OCI-M1 (cell line): Measurements from ENCODE around the gene ASCC1.

Source experiments
- DNase-seq: peaks from one replicate; lab custom pipeline; 2025; lab: John Stamatoyannopoulos, UW

ASCC1 gene

GRCh38 chr10:72097448-72098300 lies 118.4 kb downstream of the ASCC1 start:
- peak; percentile 43 for DNase-seq

DNA sequence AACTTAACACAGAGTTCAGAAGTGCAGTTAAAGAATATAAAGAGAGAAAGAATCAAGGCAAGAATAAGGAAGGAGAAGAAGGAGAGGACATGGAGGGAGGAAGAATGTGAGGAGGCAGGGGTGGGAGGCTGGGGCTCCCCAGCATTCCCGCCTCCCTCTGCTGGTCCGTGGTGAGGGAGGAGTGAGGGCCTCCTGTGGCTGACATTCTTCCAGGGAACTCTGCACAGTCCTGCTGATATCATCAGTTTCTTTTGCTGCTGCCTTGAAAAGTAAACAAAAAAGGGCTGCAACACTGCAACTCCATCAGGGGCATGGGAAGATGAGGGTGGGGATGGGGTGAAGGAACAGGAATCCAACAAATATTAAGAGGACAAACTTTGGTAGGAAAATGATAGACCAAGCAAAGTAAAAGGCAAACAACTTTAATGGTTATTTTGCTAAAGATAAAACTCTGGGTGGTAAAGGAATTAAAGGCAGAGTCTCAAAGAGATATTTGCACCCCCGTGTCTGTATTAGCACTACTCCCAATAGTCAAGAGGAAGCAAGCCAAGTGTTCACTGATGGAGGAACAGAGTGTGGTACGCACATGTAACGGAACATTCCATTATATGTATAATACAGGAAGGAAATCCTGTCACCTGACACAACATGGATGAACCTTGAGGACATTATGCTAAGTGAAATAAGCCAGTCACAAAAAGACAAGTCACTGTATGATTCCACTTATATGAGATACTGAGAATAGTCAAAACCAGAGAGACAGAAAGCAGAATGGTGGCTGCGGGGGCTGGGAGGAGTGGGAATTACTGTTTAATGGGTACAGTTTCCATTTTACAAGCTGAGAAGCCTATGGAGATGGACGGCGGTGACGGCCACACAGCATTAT lies 119.7 kb downstream of the ASCC1 start:
- no peak for DNase-seq

- DNase-seq, result no peak
These were observed 120.9 kb downstream of the ASCC1 start for GRCh38 chr10:72095195-72095594.

- no peak for DNase-seq
These were observed 121.5 kb downstream of the ASCC1 start for GRCh38 chr10:72094574-72094973.

DNA sequence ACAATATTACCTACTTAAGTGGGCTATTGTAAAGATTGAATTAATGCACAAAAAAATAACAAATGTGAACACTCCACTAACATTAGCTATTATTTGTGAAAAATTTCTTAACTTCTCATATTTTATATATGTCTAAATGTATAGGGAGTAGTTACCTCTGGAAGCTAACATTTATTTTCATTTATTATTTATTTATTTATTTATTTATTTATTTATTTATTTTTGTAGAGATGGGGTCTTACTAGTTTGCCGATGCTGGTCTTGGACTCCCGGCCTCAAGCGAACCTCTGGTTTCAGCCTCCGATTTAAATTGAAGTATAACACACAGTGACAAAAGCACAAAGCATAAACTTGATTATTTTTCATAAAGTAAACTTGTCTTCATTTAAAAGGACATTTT lies 122.6 kb downstream of the ASCC1 start:
- DNase-seq, result no peak

DNA sequence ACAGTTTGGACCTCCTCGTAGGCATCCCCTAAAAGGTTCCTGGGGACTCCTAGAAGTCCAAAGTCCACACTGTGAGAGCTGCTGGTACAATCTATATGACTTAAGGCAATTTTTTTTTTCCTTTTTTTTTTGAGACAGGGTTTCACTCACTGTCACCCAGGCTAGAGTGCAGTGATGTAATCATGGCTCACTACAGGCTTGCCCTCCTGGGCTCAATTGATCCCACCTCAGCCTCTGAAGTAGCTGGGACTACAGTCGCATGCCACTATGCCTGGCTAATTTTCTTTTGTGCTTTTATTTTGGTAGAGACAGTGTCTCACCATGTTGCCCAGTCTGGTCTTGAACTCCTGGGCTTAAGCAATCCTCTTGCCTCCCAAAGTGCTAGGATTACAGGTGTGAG lies 123.1 kb downstream of the ASCC1 start:
- no peak for DNase-seq

- DNase-seq, result no peak
These were observed 123.7 kb downstream of the ASCC1 start for GRCh38 chr10:72092171-72092924.

- DNase-seq, result no peak
These were observed 125.8 kb downstream of the ASCC1 start for GRCh38 chr10:72090326-72090725.

DNA sequence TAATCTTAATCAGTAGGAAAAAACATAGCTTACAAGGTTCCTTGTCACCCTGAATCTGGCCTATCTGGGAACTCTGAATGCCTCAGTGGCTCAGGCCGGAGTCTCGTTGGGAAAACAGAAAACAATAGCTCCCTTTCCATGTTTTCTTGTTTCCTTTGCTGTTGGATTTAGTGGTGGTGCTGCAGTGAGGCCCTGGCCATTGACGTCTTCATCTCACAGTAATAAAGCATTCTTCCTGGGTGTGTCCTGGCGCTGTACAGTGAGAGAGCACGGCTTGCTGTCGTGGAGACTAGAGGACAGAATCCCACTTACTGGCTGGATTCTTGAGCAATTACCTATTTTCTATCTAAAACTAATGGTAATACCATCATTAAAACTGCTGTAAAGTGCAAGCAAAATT lies 126.5 kb downstream of the ASCC1 start:
- no peak for DNase-seq

DNA sequence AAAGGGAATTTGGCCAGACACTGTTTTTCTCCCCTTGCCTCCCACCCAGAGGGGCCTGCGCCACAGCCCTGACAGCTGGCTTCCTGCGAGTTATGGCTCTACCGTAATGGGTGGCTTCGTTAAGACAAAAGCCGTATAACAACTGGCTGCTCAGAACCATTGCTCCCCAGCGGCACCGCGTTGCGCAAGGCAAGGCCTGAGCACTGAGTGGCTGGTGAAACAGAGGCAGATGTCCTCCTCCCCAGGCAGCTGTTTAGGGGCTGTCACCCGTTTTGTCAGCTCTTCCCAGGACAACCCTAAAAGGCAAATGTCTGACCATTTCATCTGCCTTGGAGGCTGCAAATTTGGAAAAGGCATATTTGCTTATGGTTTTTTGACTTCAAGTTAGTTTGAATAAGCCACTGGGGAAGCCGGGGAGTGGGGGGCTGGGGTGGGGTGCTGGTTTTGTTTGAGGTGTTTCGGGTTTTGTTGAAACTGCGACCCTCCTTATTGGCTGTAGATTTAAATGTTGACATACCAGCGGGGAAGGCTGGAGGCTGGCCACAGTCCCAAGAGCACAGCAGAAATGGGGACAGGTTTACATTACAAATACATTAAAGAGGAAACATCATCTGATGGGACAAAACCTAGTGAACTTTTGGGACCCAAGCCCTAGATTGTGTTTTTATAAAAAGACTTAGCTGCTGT lies 127.0 kb downstream of the ASCC1 start:
- no peak for DNase-seq

DNA sequence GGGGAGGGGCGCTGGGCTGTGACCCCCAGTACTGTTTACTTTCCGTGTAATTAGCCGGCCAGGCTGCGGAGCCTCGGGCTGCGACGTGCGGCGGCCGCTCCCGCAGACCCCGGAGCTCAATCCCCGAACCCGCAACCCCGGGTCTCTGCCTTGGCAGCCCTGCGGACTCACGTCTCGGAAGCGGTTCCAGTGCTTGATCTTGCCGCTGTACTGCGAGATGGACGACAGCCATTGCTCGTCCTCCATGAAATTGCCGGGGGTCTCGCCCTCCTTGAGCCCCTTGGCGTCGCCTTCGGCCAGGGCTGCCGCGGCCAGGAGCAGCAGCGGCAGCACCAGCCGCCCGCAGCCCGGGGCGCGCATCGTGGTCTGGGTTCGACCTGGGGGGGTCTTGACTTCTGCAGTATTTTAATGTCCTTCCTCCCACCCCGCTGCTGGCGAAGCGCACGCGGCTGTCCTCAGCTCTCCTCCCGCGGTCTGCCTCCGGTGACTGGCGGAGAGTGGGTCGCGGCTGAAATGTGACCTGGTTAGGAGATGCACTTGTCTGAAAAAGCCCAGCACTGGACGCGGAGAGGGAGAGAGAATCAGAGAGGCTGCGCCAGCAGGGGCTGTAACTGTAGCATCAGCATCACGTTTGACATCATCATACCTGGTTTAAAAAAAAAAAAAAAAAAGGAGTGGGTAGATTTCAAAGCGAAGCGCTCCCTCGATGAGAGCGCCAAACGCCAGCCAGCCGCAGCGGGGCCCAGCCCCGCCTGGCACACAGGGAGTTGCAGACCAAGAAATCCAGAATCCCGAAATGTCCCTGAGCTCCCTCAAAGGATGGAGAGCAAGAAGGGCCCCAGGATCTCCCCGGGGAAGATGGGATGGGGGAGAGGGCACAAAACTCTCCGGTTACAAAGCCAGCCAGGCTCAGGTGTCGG lies 127.8 kb downstream of the ASCC1 start, which contains the start of gene SPOCK2:
Gene SPOCK2, minus strand, starts transcription at position 583 of the 920 bp plus-strand sequence. Its CDS starts 223 bp downstream, at position 360.
- no peak for DNase-seq

- DNase-seq, result no peak
These were observed 128.6 kb downstream of the ASCC1 start for GRCh38 chr10:72087392-72087968.

GRCh38 chr10:72086466-72087391 lies 129.3 kb downstream of the ASCC1 start:
- DNase-seq, result no peak

DNA sequence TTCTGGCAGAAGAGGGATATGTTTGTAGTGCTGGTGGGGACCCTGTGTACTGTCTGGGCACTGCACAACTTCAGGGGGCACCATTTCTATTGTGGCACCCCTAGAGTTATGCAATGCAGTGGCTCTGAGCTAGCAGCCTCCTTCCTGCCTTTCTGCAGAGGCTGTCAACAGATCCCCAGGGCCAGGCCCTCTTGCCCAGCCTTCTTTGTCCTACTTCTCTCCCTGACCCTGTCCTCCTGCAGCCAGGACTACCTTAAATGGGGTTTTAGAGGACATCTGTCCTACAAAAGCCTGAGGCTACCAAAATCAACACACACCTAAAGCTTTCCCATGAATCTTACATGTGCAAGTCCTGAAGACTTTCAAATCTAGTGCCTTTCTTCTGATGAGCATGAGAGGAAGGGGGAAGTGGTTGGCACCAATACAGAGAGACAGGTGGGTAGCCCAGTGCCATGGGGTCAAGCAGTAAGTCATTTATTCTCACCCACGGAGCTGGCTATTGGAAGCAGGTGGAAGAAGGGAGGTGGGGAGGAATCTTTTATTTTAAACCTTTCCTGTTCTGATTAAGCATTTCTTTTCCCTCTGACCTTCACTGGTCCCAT lies 130.1 kb downstream of the ASCC1 start:
- DNase-seq, result no peak

GRCh38 chr10:72085166-72085565 lies 130.9 kb downstream of the ASCC1 start:
- DNase-seq, result no peak

- DNase-seq, result no peak
These were observed 132.2 kb downstream of the ASCC1 start for GRCh38 chr10:72083790-72084459.

- no peak for DNase-seq
These were observed 133.0 kb downstream of the ASCC1 start for GRCh38 chr10:72082856-72083789.
